Thyroid gland (tissue), 4 donors: Measurements from ENCODE around the gene ZRSR2.

ENCODE experiments used
- CTCF ChIP-seq, 6 experiments: fragments of 200-600 bp in 3 of 6; fragments of 450-650 bp in 3 of 6; sonication (generic) in 3 of 6; IDR thresholded peaks; one replicate each; pipeline ENCODE4 v1.5.1; 2016 to 2019; ENCODE audit warnings: antibody characterized with exemption in 6 of 6, mild to moderate bottlenecking in 2 of 6, inconsistent platforms in 1 of 6, moderate library complexity in 1 of 6
- POLR2A ChIP-seq, 2 donors: fragments of 450-650 bp; IDR thresholded peaks; one replicate each; pipeline ENCODE4 v1.6.1; 2017; ENCODE audit warnings: antibody characterized with exemption in 2 of 2, mild to moderate bottlenecking in 2 of 2, moderate library complexity in 1 of 2

GRCh38 chrX:15856636-15857035 lies 66.4 kb downstream of the ZRSR2 start:
- TF ChIP-seq CTCF (IDR thresholded peaks at IDR 0.05) (no peak), POLR2A (IDR thresholded peaks at IDR 0.05) (no peak)
